HEK293T (cell line): ENCODE measurements around the gene CLSTN1.

Experiments
- LEF1 ChIP-seq: fragments of 450-650 bp; IDR thresholded peaks from 2 replicates; pipeline ENCODE4 v1.6.1; 2017; ENCODE audit warnings: mild to moderate bottlenecking, borderline replicate concordance
- SP1 ChIP-seq: fragments of 450-650 bp; IDR thresholded peaks from 2 replicates; pipeline ENCODE4 v1.6.1; 2017
- SUZ12 ChIP-seq: fragments of 450-650 bp; IDR thresholded peaks from 2 replicates; pipeline ENCODE4 v1.6.1; 2016; ENCODE audit warnings: mild to moderate bottlenecking

- TF ChIP-seq SP1 (no peak), LEF1 (no peak), SUZ12 (no peak)
Measured at GRCh38 chr1:9723926-9724325, 99.8 kb downstream of the CLSTN1 start.
